ENCODE results near the gene PSKH1.

The PSKH1 gene

GRCh38 chr16:67942510-67943255 lies 49.6 kb downstream of the PSKH1 start:
- DNase-seq = no peak

GRCh38 chr16:67943256-67943618 lies 50.2 kb downstream of the PSKH1 start:
- no peak for DNase-seq

- no peak for DNase-seq
Observed at GRCh38 chr16:67943619-67944504, 50.8 kb downstream of the PSKH1 start, which contains the start of gene LCAT. Gene LCAT, minus strand, starts transcription at chr16:67944120. Its CDS starts 19 bp downstream, at chr16:67944101.

GRCh38 chr16:67944690-67945391 lies 51.8 kb downstream of the PSKH1 start:
- no peak for DNase-seq

- no peak for DNase-seq
Observed at GRCh38 chr16:67945392-67945933, 52.4 kb downstream of the PSKH1 start.

GRCh38 chr16:67946128-67946569 lies 53.1 kb downstream of the PSKH1 start:
- no peak for DNase-seq

GRCh38 chr16:67946966-67947558 lies 54.0 kb downstream of the PSKH1 start:
- no peak for DNase-seq

- DNase-seq = no peak
Observed at GRCh38 chr16:67948015-67948414, 55.0 kb downstream of the PSKH1 start.

- no peak for DNase-seq
Observed at GRCh38 chr16:67949645-67950044, 56.6 kb downstream of the PSKH1 start.

- DNase-seq = no peak
Observed at GRCh38 chr16:67950335-67950843, 57.3 kb downstream of the PSKH1 start.

GRCh38 chr16:67951485-67951884 lies 58.4 kb downstream of the PSKH1 start:
- no peak for DNase-seq

GRCh38 chr16:67953641-67954375 lies 60.8 kb downstream of the PSKH1 start:
- no peak for DNase-seq

- DNase-seq = no peak
Observed at GRCh38 chr16:67954421-67955196, 61.6 kb downstream of the PSKH1 start.

- no peak for DNase-seq
Observed at GRCh38 chr16:67957622-67958021, 64.6 kb downstream of the PSKH1 start.

- DNase-seq = no peak
Observed at GRCh38 chr16:67959536-67960329, 66.7 kb downstream of the PSKH1 start.

- no peak for DNase-seq
Observed at GRCh38 chr16:67961551-67961957, 68.5 kb downstream of the PSKH1 start.

- DNase-seq = no peak
Observed at GRCh38 chr16:67962135-67962534, 69.1 kb downstream of the PSKH1 start.

GRCh38 chr16:67963292-67963661 lies 70.2 kb downstream of the PSKH1 start:
- DNase-seq = no peak

- DNase-seq = no peak
Observed at GRCh38 chr16:67963662-67964321, 70.7 kb downstream of the PSKH1 start.
